BJ (cell line): ENCODE results near the gene SHB. TPM values are rescaled to one million over a fixed set of nuclear protein-coding genes. Genes with fewer than 3 reads are reported as not detected.
A peak's percentile ranks its signal among the peaks of the same experiment; 100 is the strongest.

Experiments
- CTCF ChIA-PET: fragments of 350-600 bp; formaldehyde crosslinking; extraction: SDS; loops from one replicate; lab custom pipeline; 2021; ENCODE audit warnings: antibody characterized with exemption, inconsistent platforms; lab: Yijun Ruan, JAX
- POLR2A ChIA-PET: fragments of 300-600 bp; sonication (Branson Sonifier 250); formaldehyde crosslinking; extraction: SDS; loops from one replicate; lab custom pipeline; 2021; ENCODE audit warnings: antibody characterized with exemption; lab: Charles Lee
- DNase-seq: peaks from one replicate; pipeline ENCODE4 v3.0.0-alpha.2; 2011; ENCODE audit warnings: low read depth
- H3K27me3 ChIP-seq: 2 replicates; pipeline ENCODE4 v1.6.0; 2011; ENCODE audit warnings: low read length; ENCODE audit not compliant: control insufficient read depth, insufficient read depth
- H3K36me3 ChIP-seq: 2 replicates; pipeline ENCODE4 v1.5.1; 2011; ENCODE audit warnings: low read length; ENCODE audit not compliant: control insufficient read depth, insufficient read depth
- H3K4me3 ChIP-seq: 2 replicates; pipeline ENCODE4 v1.5.1; 2011; ENCODE audit warnings: low read depth, mild to moderate bottlenecking, control low read depth, low read length
- CTCF ChIP-seq: IDR thresholded peaks from 2 replicates; pipeline ENCODE4 v1.5.1; 2011; ENCODE audit warnings: low read depth, mild to moderate bottlenecking, control low read depth, inconsistent platforms, low read length, moderate library complexity; ENCODE audit not compliant: insufficient read depth
- polyA plus RNA-seq: library from polyadenylated mRNA; depleted of rRNA; stranded (reverse); fragments of >200 nt; gene quantifications from 2 replicates; pipeline ENCODE4 v1.2.3, GENCODE V29; 2011

Gene SHB
- polyA plus RNA-seq, 1 experiment, result 18.6 TPM

- DNase-seq, result no peak
- ChIA-PET POLR2A (interaction anchor here (0.6 to 0.8 kb wide), 2 partner anchors 32 to 130 kb away, joined by 3 read pairs; no protein-coding TSS in a partner anchor), CTCF (interaction anchor here (0.7 to 2.5 kb wide), 13 partner anchors 32 to 165 kb away, joined by 3 to 14 read pairs (median 3); no protein-coding TSS in a partner anchor)
- Histone ChIP-seq H3K36me3 (no peaks in the 10 kb centered on the region), H3K4me3 (peak overlapping the region; percentile 88), H3K27me3 (no peaks in the 10 kb centered on the region)
- TF ChIP-seq CTCF, result no peak
Observed at GRCh38 chr9:38067859-38068681, 957 bp downstream of the SHB start.

DNA sequence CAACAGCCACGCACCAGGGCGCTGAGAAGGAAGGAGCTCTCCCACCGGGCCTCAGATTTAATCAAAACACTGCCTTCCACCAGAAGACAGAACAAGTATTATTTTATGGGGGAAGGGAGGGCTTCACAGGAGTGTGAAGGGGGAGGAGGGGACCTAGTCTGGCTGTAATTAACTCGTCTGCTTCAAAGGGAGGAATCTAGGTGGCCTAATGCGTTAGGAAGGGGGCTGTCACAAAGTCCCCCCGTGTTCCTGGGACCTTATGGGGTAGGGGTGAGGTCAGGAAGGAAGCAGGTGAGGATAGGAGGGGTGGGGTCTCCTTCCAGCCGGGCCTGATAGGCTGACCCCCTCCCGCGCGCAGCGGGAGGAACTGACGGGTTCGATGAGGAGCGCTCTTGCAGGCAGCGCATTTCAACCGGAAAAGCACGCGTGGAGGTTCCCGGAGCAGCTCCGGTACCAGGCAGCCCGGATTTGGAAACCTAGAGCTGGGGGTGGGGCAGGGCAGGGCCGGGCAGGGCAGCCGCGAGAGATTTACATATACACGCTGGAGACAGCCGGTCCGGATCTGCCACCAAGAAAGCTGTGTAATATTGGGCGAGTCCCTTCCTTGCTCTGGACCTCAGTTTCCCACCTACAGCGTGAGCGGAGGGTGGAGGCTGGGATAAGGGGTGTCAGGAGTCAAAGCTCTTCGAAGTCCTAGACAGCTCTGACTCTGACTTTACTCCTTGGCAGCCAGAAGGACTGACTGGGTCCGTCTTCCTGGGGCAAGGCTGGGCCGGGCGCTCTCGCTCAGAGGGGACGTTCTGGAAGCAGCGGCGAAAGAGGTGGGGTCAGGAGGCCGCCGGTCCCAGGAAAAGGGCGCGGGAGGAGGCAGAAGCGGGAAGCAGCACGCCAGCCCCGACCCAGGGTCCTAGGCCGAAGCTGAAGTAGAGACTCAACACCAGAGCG lies 1.8 kb downstream of the SHB start:
- ChIA-PET CTCF (interaction anchor here (0.6 to 2.5 kb wide), 11 partner anchors 14 to 196 kb away, joined by 3 to 14 read pairs (median 5); no protein-coding TSS in a partner anchor), POLR2A (interaction anchor here (0.6 kb wide), 4 partner anchors 11 to 580 kb away, joined by 3 to 7 read pairs (median 3); no protein-coding TSS in a partner anchor)
- no peaks in the 10 kb centered on the region for H3K36me3 ChIP-seq
- H3K27me3 ChIP-seq, result no peaks in the 10 kb centered on the region
- TF ChIP-seq CTCF, result no peak
- peak overlapping the region; percentile 88 for H3K4me3 ChIP-seq
- DNase-seq, result no peak

DNA sequence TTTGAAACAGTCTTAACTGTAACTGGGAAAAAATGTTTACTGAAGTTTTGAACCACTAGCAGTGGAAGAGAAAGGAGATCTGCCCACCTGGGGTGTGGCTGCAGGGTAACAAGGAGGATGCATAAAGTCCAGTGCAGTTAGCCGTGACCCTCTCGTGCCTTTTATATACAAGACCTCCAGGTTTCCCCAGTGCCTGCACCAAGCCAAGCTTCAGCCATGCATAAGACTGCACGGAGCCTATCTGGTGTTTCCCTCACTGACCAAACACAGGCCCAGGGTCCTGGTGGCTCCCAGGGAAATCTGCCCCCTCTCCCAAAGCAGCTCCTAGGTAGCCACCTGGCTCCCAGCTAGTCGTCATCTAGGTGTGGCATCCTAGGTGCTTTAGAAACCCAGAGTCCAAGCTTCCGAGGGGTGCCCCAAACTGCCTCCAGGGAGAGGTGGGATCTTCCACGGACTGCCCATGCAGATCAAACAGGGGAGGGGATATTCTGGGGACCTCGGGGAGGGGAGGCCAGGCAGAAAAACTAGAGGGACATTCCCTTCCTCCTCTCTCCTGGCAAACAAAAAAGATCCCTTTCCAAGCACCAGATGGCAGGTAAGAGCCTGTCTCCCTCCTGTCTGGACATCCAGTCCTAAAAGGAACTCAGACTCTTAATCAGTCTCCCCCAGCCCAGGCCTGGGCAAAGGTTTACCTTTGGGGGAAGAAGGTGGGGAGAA lies 2.7 kb downstream of the SHB start:
- CTCF ChIA-PET, result interaction anchor here (0.6 to 1.8 kb wide), 5 partner anchors 13 to 153 kb away, joined by 3 to 8 read pairs (median 5); no protein-coding TSS in a partner anchor
- H3K27me3 ChIP-seq, result no peaks in the 10 kb centered on the region

GRCh38 chr9:38065369-38066075 lies 3.5 kb downstream of the SHB start:
- Histone ChIP-seq H3K4me3 (peak overlapping the region; percentile 88), H3K36me3 (no peaks in the 10 kb centered on the region), H3K27me3 (no peaks in the 10 kb centered on the region)
- no peak for TF ChIP-seq CTCF
- POLR2A ChIA-PET, result no interaction called here
- no peak for DNase-seq
- CTCF ChIA-PET, result interaction anchor here (1.8 kb wide), 1 partner anchor 22 kb away, joined by 8 read pairs; no protein-coding TSS in a partner anchor

More for the DNA sequence above, 2.7 kb downstream of the SHB start:
- Histone ChIP-seq H3K36me3 (no peaks in the 10 kb centered on the region), H3K4me3 (peak overlapping the region; percentile 88)
- TF ChIP-seq CTCF, result peak; percentile 21; the same call in 1 of the 2 replicates
- no peak for DNase-seq
- POLR2A ChIA-PET, result interaction anchor here (0.6 kb wide), 3 partner anchors 12 to 580 kb away, joined by 3 to 7 read pairs (median 3); no protein-coding TSS in a partner anchor
